Measurements from ENCODE around the gene POU6F2. TPM values are rescaled to one million over a fixed set of nuclear protein-coding genes. Genes with fewer than 3 reads are reported as not detected.
"Not testable (repeated sequence)": the region's sequence is repeated elsewhere in the genome, so short reads cannot be mapped to it uniquely, and the experiment has no call there.

POU6F2 gene
- total RNA-seq, 2 experiments from 2014 or later = 0.32 TPM; not detected in 1

DNA sequence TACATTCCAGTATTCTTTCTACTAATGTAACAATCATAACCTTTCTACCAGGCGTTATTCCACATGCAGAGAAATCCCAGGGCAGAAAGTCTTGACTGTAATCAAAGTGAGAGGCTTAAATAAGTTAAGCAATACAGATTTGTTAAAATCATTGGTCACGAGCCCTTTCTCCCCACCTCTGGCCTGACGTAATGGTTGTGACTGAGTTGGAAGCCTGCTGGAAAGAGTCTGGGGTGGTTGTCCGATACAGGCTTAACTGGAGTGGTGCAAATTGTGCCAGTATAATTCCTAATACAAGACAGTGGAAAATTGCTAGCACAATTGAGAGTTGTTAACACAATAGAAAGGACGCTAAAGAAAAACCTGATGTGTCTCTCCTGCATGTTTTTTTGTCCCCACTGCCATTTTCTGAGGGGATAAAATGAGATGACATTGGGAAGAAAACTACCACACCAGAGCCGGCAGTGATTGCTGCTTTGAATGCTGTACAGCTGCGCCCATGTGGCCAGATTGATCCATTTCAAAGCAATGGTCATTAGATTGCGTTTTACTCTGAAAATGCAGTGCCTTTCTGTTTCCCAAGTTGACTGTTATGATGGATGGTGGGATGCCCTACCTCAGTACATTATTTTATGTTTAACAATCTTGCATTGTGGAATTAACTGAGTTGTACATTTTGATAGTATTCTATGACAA, 190.8 kb downstream of the POU6F2 start:
- Mint-ChIP-seq H3K27me3 (no peaks in the 10 kb centered on the region), H3K36me3 (no peaks in the 10 kb centered on the region), H3K4me1 (no peaks in the 10 kb centered on the region), H3K4me3 (no peak overlapping the region), H3K27ac (no peak overlapping the region), H3K9me3 (ENCODE audit: low read depth) (no peaks in the 10 kb centered on the region)
- CTCF ChIA-PET = no interaction called here
- no peak for DNase-seq
- ATAC-seq = no peak

DNA sequence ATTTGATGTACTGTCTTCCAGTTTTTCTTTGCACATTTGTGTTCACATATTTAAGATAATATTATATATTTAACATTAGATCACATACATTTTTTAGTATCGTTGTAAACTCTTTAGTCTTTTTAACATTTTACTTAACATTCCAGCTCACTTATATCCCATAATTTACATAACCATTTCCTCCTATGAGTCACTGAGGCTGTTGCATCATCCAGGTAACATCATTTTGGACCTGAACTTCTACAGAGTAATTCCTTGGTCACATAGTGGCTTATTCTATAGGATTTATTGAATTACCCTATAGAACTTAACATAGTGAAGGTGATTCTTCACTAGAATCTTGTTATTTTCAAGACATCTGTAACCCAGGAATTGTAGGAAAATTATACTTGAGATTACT, 194.4 kb downstream of the POU6F2 start:
- CTCF ChIA-PET = no interaction called here
- Mint-ChIP-seq H3K36me3 (no peaks in the 10 kb centered on the region), H3K4me1 (no peaks in the 10 kb centered on the region), H3K27me3 (no peaks in the 10 kb centered on the region), H3K9me3 (ENCODE audit: low read depth) (no peaks in the 10 kb centered on the region), H3K27ac (no peak overlapping the region), H3K4me3 (no peak overlapping the region)
- DNase-seq (no peak), ATAC-seq (no peak)

DNA sequence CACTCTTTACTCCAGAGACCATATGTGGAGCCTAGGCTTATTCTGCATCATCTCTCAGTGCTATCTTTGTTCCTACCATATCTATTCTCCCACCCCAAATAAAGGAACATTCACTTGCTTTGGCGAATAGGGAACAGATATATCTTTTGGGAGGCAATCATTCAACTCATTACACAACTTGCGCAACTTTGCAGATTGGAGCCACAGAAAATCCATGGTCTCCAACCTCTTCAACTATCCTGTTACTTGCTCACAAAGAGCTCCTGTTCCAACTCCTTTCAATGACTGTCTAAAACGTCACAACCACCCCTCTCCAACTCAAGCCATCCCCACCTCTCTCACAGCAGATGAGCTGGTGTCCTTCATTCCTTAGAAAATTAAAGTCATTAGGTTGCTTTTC, 203.7 kb downstream of the POU6F2 start:
- Mint-ChIP-seq H3K9me3 (ENCODE audit: low read depth) (no peaks in the 10 kb centered on the region), H3K36me3 (no peaks in the 10 kb centered on the region), H3K27ac (no peak overlapping the region), H3K4me1 (no peaks in the 10 kb centered on the region), H3K4me3 (no peak overlapping the region), H3K27me3 (no peaks in the 10 kb centered on the region)
- no peak for ATAC-seq
- no peak for DNase-seq
- CTCF ChIA-PET = no interaction called here

DNA sequence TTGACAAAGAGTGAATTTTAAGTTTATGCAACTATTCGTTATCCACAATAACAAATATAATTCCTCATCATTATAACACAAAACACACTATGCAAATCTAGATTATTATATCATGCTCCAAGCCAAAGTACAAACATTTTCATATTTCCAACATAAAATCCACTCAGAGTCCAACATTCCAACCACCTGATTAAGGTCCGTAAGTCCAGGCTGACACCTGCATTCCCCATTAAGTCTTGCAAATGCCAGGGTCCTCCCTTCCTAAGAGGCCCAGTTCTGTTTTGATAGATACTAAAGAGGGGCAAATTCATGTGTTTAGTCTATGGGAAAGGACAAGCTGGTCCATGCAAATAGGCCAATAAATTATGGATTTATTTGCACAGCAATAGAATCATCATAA, 206.1 kb downstream of the POU6F2 start:
- Mint-ChIP-seq H3K4me3 (no peak overlapping the region), H3K9me3 (ENCODE audit: low read depth) (no peaks in the 10 kb centered on the region), H3K27me3 (no peaks in the 10 kb centered on the region), H3K36me3 (no peaks in the 10 kb centered on the region), H3K4me1 (no peaks in the 10 kb centered on the region), H3K27ac (no peak overlapping the region)
- CTCF ChIA-PET = no interaction called here
- DNase-seq (no peak), ATAC-seq (no peak)

DNA sequence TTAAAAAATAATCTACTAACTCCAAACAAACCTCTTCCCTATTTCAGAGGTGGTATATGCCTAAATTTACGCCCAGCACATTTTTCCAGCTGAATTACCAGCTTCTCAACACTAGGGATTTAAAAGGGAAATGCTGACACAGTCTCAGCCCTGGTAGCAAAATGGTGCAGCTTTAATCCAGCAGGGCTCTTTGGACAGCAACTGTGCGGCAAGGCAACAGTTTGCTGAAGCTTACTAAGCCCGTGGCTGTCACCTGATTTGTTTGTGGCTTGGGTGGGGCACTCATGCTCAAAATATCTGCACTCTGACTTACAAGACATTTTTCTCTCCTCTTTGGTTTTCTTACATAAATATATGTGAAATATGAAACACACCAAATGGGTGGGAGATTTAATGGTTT, 206.7 kb downstream of the POU6F2 start:
- Mint-ChIP-seq H3K4me3 (no peak overlapping the region), H3K9me3 (ENCODE audit: low read depth) (no peaks in the 10 kb centered on the region), H3K36me3 (no peaks in the 10 kb centered on the region), H3K4me1 (no peaks in the 10 kb centered on the region), H3K27me3 (no peaks in the 10 kb centered on the region), H3K27ac (no peak overlapping the region)
- DNase-seq (no peak), ATAC-seq (no peak)
- CTCF ChIA-PET = no interaction called here

DNA sequence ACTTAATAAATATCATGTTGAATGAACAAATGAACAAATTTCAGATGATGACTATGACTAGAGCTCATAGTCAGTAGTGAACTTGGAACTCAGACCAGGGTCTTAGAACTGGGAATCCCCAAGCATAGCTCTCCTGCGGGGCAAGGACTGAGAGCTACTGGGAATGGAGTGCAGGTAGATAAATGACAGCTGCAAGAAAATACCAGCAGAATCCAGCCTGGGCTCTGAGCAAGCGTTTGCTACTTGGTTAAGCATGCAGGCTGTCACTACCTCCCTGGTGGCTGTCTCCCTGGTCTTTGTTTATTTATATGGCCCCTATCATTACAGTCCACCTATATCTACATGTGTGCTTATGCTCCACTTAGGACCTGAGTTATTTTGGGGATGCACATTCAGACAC, 208.4 kb downstream of the POU6F2 start:
- CTCF ChIA-PET = no interaction called here
- H3K27ac Mint-ChIP-seq = no peak overlapping the region
- no peak overlapping the region for H3K4me3 Mint-ChIP-seq
- ATAC-seq (no peak), DNase-seq (no peak)
- no peaks in the 10 kb centered on the region for H3K36me3 Mint-ChIP-seq
- H3K9me3 Mint-ChIP-seq (ENCODE audit: low read depth) = peaks cover 2% of the 10 kb centered on the region
- no peaks in the 10 kb centered on the region for H3K4me1 Mint-ChIP-seq
- no peaks in the 10 kb centered on the region for H3K27me3 Mint-ChIP-seq

DNA sequence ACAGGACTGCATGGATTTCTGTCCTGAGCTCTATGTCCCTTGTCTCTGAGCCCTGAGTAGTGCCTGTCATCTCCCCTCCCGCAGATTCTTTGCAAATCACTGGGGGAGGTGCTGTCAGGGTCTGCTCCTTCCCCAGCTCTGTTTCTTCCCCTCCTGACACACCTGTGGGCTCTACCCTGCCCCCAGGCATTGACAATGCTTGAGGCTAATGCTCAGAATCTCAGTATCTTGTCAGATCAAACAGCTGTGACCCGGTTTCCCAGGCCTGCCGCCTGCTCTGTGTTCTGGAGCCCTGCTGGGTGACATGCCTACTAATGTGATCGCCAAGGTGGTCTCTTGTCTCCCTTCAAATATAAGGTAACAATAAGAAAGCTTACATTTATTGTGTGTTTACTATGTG, 209.0 kb downstream of the POU6F2 start:
- CTCF ChIA-PET = no interaction called here
- no peak for DNase-seq
- H3K27me3 Mint-ChIP-seq = no peaks in the 10 kb centered on the region
- H3K4me1 Mint-ChIP-seq = no peaks in the 10 kb centered on the region
- H3K9me3 Mint-ChIP-seq (ENCODE audit: low read depth) = peaks cover 2% of the 10 kb centered on the region
- H3K27ac Mint-ChIP-seq = no peak overlapping the region
- no peaks in the 10 kb centered on the region for H3K36me3 Mint-ChIP-seq
- no peak overlapping the region for H3K4me3 Mint-ChIP-seq
- no peak for ATAC-seq

DNA sequence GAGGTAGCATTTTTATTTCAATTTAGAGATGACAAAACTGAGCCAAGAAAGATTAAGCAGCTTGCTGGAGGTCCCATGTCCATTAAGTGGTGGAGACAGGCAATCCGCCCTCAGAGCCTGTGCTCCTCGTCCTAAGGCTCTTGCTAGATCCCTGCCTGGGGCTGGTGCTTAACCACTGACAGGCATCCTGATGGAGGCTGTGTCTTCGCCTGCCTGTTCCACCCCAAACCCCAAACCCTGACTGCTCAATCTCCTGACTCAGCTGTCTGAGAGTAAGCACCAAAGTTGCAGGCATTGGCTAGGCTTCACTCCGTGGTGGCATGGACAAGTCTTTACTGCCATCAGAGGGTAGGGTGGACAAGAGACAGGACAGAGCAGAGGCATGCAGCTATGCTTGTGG, 209.4 kb downstream of the POU6F2 start:
- Mint-ChIP-seq H3K4me3 (no peak overlapping the region), H3K27ac (no peak overlapping the region), H3K27me3 (no peaks in the 10 kb centered on the region), H3K4me1 (no peaks in the 10 kb centered on the region), H3K36me3 (no peaks in the 10 kb centered on the region), H3K9me3 (ENCODE audit: low read depth) (peaks cover 2% of the 10 kb centered on the region)
- CTCF ChIA-PET = no interaction called here
- DNase-seq (no peak), ATAC-seq (no peak)

DNA sequence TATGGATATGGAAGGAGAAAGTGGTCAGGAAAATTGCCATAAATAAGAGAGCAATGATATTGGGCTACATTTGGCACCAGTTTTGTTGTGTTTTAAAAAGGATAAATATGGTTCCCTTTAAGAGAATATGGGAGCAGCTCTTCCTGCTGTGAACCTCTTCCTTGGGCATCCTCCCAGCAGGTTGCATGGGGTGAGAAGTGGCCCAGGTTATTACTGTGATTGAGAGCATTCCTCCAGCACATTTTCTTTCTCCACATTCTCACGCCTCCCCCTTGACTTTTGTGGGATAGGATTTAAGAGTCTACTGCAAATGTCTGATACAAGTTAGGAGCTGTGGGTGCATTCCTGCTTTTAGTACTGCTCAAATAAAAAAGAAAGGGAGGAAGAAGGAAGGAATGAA, 214.8 kb downstream of the POU6F2 start:
- Mint-ChIP-seq H3K9me3 (ENCODE audit: low read depth) (peaks cover 2% of the 10 kb centered on the region), H3K4me3 (no peak overlapping the region), H3K27ac (no peak overlapping the region), H3K27me3 (no peaks in the 10 kb centered on the region), H3K4me1 (no peaks in the 10 kb centered on the region), H3K36me3 (no peaks in the 10 kb centered on the region)
- CTCF ChIA-PET = no interaction called here
- DNase-seq (no peak), ATAC-seq (no peak)

DNA sequence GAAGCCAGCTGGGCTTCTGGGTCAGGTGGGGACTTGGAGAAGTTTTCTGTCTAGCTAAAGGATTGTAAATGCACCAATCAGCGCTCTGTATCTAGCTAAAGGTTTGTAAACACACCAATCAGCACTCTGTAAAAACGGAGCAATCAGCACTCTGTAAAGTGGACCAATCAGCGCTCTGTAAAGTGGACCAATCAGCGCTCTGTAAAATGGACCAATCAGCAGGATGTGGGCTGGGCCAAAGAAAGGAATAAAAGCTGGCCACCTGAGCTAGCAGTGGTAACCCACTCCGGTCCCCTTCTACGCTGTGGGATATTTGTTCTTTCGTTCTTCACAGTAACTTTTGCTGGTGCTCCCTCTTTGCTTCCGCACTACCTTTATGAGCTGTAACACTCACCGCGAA, 216.7 kb downstream of the POU6F2 start:
- H3K27me3 Mint-ChIP-seq; ATAC-seq; H3K9me3 Mint-ChIP-seq (ENCODE audit: low read depth); H3K4me3 Mint-ChIP-seq; DNase-seq; H3K4me1 Mint-ChIP-seq; CTCF ChIA-PET; H3K36me3 Mint-ChIP-seq; H3K27ac Mint-ChIP-seq: not testable (repeated sequence)

DNA sequence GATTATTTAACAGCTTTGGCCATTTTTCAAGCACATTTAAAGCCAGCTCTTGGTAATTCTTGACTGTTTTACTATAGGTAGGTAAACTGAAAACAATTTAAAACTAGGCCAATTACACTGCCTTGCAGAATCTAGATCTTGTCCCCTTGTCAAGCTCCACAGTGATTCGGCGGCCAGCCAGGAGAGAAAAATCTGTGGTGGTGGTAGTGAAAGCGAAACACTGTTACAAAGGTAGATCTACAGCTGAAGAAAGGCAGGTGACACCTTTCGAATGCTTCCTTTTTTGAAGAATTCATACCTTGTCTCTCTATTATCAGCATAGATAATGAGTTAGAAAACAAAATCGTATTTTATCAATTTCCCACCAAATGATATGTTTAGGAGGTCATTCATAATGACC, 218.3 kb downstream of the POU6F2 start:
- no peak for DNase-seq

DNA sequence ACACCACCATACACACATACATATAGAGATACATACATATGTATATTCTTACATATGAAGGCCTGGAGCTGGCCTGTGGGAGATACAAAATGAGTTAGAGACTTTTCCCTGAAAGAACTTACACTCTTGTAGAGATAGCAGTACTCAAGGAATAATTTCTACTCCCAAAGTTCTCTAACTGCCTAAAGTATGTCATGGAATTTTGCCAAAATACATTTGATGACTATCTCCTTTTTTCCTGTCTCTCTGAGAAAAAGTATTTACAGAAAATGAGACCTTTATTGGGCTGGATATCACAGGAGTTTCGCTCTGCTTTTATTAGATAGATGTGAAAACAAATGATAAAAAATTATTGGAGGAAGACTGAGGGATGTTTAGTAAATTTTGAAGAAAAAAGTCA, 220.1 kb downstream of the POU6F2 start:
- no peak overlapping the region for H3K4me3 Mint-ChIP-seq

More for the DNA sequence above, 218.3 kb downstream of the POU6F2 start:
- H3K9me3 Mint-ChIP-seq (ENCODE audit: low read depth) = no peaks in the 10 kb centered on the region
- no peaks in the 10 kb centered on the region for H3K27me3 Mint-ChIP-seq
- no peak overlapping the region for H3K27ac Mint-ChIP-seq
- no peaks in the 10 kb centered on the region for H3K4me1 Mint-ChIP-seq
- no peak overlapping the region for H3K4me3 Mint-ChIP-seq
- ATAC-seq = no peak
- no peaks in the 10 kb centered on the region for H3K36me3 Mint-ChIP-seq
- CTCF ChIA-PET = no interaction called here

DNA sequence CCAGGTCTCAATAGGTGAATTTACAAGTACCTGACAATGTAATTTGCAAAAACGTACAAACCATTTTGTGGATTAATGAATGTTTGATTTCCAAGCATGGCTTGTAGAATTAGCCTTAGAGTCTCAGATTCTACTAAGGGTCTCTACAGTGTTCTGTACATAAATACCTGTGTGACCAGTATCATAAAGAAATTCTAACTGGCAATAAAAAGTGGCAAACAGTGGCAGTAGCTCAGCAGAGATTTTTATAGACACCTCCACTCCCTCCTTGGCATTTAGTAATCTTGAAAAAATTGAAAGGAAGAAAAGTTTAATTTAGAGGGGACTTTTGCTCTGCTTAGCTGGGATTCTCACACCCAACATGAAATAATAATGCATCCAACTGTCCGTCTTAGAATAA, 220.8 kb downstream of the POU6F2 start:
- Mint-ChIP-seq H3K27ac (no peak overlapping the region), H3K4me3 (no peak overlapping the region), H3K27me3 (no peaks in the 10 kb centered on the region), H3K36me3 (no peaks in the 10 kb centered on the region), H3K9me3 (ENCODE audit: low read depth) (no peaks in the 10 kb centered on the region), H3K4me1 (no peaks in the 10 kb centered on the region)
- CTCF ChIA-PET = no interaction called here
- ATAC-seq (no peak), DNase-seq (no peak)

More for the DNA sequence above, 220.1 kb downstream of the POU6F2 start:
- ATAC-seq (no peak), DNase-seq (no peak)
- Mint-ChIP-seq H3K4me1 (no peaks in the 10 kb centered on the region), H3K27me3 (no peaks in the 10 kb centered on the region), H3K27ac (no peak overlapping the region), H3K36me3 (no peaks in the 10 kb centered on the region), H3K9me3 (ENCODE audit: low read depth) (no peaks in the 10 kb centered on the region)
- CTCF ChIA-PET = no interaction called here

DNA sequence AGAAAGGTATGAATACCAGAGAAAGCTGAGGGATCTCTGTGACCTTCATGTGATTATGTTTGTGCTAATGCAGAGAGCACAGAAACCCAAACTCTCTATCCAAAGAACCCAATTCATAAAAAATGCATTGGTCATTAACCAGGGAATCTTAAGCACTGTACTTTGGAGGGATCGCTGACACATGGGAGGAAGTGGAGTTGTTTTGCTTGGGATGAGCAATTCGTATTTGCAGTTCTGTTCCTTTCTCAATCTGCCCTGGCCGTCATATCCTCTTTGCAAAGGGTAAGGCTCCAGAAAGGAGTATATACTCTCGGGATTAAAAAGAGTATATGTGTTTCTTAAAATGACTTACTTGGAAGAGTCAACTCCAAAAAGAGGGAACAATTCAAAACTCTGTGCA, 221.3 kb downstream of the POU6F2 start:
- no peaks in the 10 kb centered on the region for H3K9me3 Mint-ChIP-seq (ENCODE audit: low read depth)
- H3K27me3 Mint-ChIP-seq = no peaks in the 10 kb centered on the region
- DNase-seq (no peak), ATAC-seq (no peak)
- CTCF ChIA-PET = no interaction called here
- H3K27ac Mint-ChIP-seq = no peak overlapping the region
- H3K4me1 Mint-ChIP-seq = no peaks in the 10 kb centered on the region
- no peaks in the 10 kb centered on the region for H3K36me3 Mint-ChIP-seq
- H3K4me3 Mint-ChIP-seq = no peak overlapping the region

DNA sequence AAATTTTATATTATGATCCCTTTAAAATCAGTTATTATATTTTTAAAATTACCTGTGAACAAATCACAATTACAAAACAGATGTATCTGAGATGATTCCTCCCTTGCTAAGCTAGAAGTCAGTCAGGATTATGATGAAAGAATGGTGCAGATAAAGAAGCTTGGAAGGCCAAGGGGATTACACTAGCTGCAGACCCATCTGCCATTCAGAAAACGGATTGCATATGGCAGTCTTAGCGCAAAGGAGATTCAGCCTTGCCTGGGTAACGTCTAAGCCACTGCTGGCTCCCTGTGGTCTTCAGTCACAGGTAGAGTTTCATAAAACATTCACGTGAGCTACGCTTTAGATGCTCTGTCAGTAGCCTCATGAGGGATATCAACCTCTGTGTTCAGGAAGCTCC, 222.2 kb downstream of the POU6F2 start:
- Mint-ChIP-seq H3K27ac (no peak overlapping the region), H3K27me3 (no peaks in the 10 kb centered on the region), H3K36me3 (no peaks in the 10 kb centered on the region), H3K9me3 (ENCODE audit: low read depth) (no peaks in the 10 kb centered on the region), H3K4me1 (no peaks in the 10 kb centered on the region), H3K4me3 (no peak overlapping the region)
- DNase-seq (no peak), ATAC-seq (no peak)
- CTCF ChIA-PET = no interaction called here
